Gastrocnemius medialis (tissue), 4 donors: ENCODE measurements around the gene CXCL1.

Experiments used
- CTCF ChIP-seq, 5 experiments: fragments of 450-650 bp in 3 of 5; fragments of 200-600 bp in 2 of 5; sonication (generic) in 2 of 5; IDR thresholded peaks in 4 of 5; conservative IDR thresholded peaks in 1 of 5; 1 replicate in 4 of 5; 2 replicates in 1 of 5; pipeline ENCODE4 v1.5.1; 2016 to 2019; ENCODE audit warnings: antibody characterized with exemption in 5 of 5, mild to moderate bottlenecking in 3 of 5, moderate library complexity in 3 of 5
- POLR2A ChIP-seq, 2 donors: fragments of 450-650 bp; IDR thresholded peaks; one replicate each; pipeline ENCODE4 v1.6.1; 2017; ENCODE audit warnings: antibody characterized with exemption in 2 of 2, mild to moderate bottlenecking in 2 of 2, moderate library complexity in 2 of 2

GRCh38 chr4:73911746-73912145, 42.6 kb downstream of the CXCL1 start:
- TF ChIP-seq CTCF (IDR thresholded peaks at IDR 0.05 in 4 of 5, conservative IDR thresholded peaks at IDR 0.05 in 1 of 5) (no peak), POLR2A (IDR thresholded peaks at IDR 0.05) (no peak)
